Neural progenitor cell (in vitro differentiated cells): ENCODE data around the gene KRT2.

Source experiments
- CTCF ChIP-seq: fragments of 200-600 bp; sonication (generic); IDR thresholded peaks from 2 replicates; pipeline ENCODE4 v1.5.1; 2017; ENCODE audit warnings: antibody characterized with exemption, mild to moderate bottlenecking
- EZH2 ChIP-seq: fragments of 200-600 bp; sonication (generic); IDR thresholded peaks from 2 replicates; pipeline ENCODE4 v1.6.1; 2017; ENCODE audit warnings: antibody characterized with exemption, mild to moderate bottlenecking, moderate library complexity
- EZH2phosphoT487 ChIP-seq: fragments of 200-600 bp; sonication (generic); IDR thresholded peaks from 2 replicates; pipeline ENCODE4 v1.6.1; 2017; ENCODE audit warnings: antibody characterized with exemption

GRCh38 chr12:52675301-52675701 lies 23.3 kb upstream of the KRT2 start:
- TF ChIP-seq CTCF = no peak
- no peak for TF ChIP-seq EZH2
- TF ChIP-seq EZH2phosphoT487 = no peak
